Measurements from ENCODE around the gene BTBD18.

BTBD18 gene

GRCh38 chr11:57751676-57752253, at the start of gene BTBD18:
TSS of gene BTBD18 (minus strand) at chr11:57751819. CDS start at chr11:57751188, 631 bp downstream.
- DNase-seq, result no peak

- DNase-seq, result no peak
Measured at GRCh38 chr11:57801183-57801485, 49.5 kb upstream of the BTBD18 start.

GRCh38 chr11:57800444-57801182, 49.0 kb upstream of the BTBD18 start:
- no peak for DNase-seq

GRCh38 chr11:57798905-57799559, 47.4 kb upstream of the BTBD18 start:
- no peak for DNase-seq

- DNase-seq, result no peak
Measured at GRCh38 chr11:57793351-57794115, 41.9 kb upstream of the BTBD18 start.

GRCh38 chr11:57792870-57793269, 41.3 kb upstream of the BTBD18 start:
- DNase-seq, result no peak

- peak; percentile 83 for DNase-seq
Measured at GRCh38 chr11:57792060-57792541, 40.5 kb upstream of the BTBD18 start.

GRCh38 chr11:57791321-57792059, 39.9 kb upstream of the BTBD18 start:
- no peak for DNase-seq

- no peak for DNase-seq
Measured at GRCh38 chr11:57788703-57789088, 37.1 kb upstream of the BTBD18 start.

GRCh38 chr11:57787920-57788702, 36.5 kb upstream of the BTBD18 start:
- no peak for DNase-seq

- no peak for DNase-seq
Measured at GRCh38 chr11:57787006-57787604, 35.5 kb upstream of the BTBD18 start.

- DNase-seq, result no peak
Measured at GRCh38 chr11:57786436-57786835, 34.8 kb upstream of the BTBD18 start.

- no peak for DNase-seq
Measured at GRCh38 chr11:57785072-57785471, 33.5 kb upstream of the BTBD18 start.

- DNase-seq, result no peak
Measured at GRCh38 chr11:57781529-57781943, 29.9 kb upstream of the BTBD18 start.

- DNase-seq, result no peak
Measured at GRCh38 chr11:57779276-57779675, 27.7 kb upstream of the BTBD18 start.

- no peak for DNase-seq
Measured at GRCh38 chr11:57778318-57779037, 26.9 kb upstream of the BTBD18 start.

- no peak for DNase-seq
Measured at GRCh38 chr11:57777969-57778317, 26.3 kb upstream of the BTBD18 start.

- DNase-seq, result no peak
Measured at GRCh38 chr11:57776577-57777210, 25.1 kb upstream of the BTBD18 start.

GRCh38 chr11:57776031-57776521, 24.5 kb upstream of the BTBD18 start:
- no peak for DNase-seq

- no peak for DNase-seq
Measured at GRCh38 chr11:57775491-57775890, 23.9 kb upstream of the BTBD18 start.
